Spleen (tissue), 11 donors: ENCODE measurements around the gene NRG3. TPM values are rescaled to one million over a fixed set of nuclear protein-coding genes. Genes with fewer than 3 reads are reported as not detected.

ENCODE experiments used
- DNase-seq: peaks from one replicate; pipeline ENCODE4 v3.0.0-alpha.2; 2020
- H3K27ac ChIP-seq, 8 donors: fragments of 200-600 bp; sonication (generic) in 7 of 8; 1 replicate in 4 of 8; 2 replicates in 4 of 8; pipeline versions ENCODE4 v1.5.0 to v1.8.0; 2016 to 2021; ENCODE audit warnings: inconsistent platforms in 4 of 8, mild to moderate bottlenecking in 4 of 8, moderate library complexity in 1 of 8
- H3K27me3 ChIP-seq, 7 donors: fragments of 200-600 bp; sonication (generic) in 6 of 7; replicated peaks in 1 of 7; 1 replicate in 4 of 7; 2 replicates in 3 of 7; pipeline versions ENCODE4 v1.5.0 to v1.8.0; 2016 to 2021; ENCODE audit warnings: inconsistent platforms in 3 of 7, mild to moderate bottlenecking in 1 of 7
- H3K36me3 ChIP-seq, 6 donors: fragments of 200-600 bp; sonication (generic) in 5 of 6; 1 replicate in 4 of 6; 2 replicates in 2 of 6; pipeline versions ENCODE4 v1.5.0 to v1.8.0; 2016 to 2021; ENCODE audit warnings: inconsistent platforms in 2 of 6
- H3K4me1 ChIP-seq, 6 donors: fragments of 200-600 bp; sonication (generic) in 5 of 6; 1 replicate in 3 of 6; 2 replicates in 3 of 6; pipeline versions ENCODE4 v1.5.0 to v1.8.0; 2016 to 2021; ENCODE audit warnings: inconsistent platforms in 3 of 6
- H3K4me3 ChIP-seq, 8 donors: fragments of 200-600 bp; sonication (generic) in 7 of 8; 1 replicate in 4 of 8; 2 replicates in 4 of 8; pipeline versions ENCODE4 v1.5.0 to v1.8.0; 2016 to 2021; ENCODE audit warnings: inconsistent platforms in 4 of 8, mild to moderate bottlenecking in 4 of 8, moderate library complexity in 2 of 8
- H3K9me3 ChIP-seq, 8 donors: fragments of 200-600 bp; sonication (generic) in 7 of 8; 1 replicate in 4 of 8; 2 replicates in 4 of 8; pipeline versions ENCODE4 v1.5.0 to v1.8.0; 2016 to 2021; ENCODE audit warnings: inconsistent platforms in 4 of 8
- POLR2A ChIP-seq, 3 donors: fragments of 450-650 bp; IDR thresholded peaks; one replicate each; pipeline ENCODE4 v1.5.1; 2017; ENCODE audit warnings: antibody characterized with exemption in 3 of 3, mild to moderate bottlenecking in 1 of 3
- POLR2AphosphoS5 ChIP-seq, 3 donors: sonication (generic); formaldehyde crosslinking; IDR thresholded peaks; one replicate each; pipeline ENCODE4 v1.5.1; 2017; ENCODE audit warnings: antibody characterized with exemption in 3 of 3
- WGBS, 5 donors: extraction: QIAGEN DNeasy Blood & Tissue Kit in 3 of 5; methylation state at CpG; one replicate each; pipeline versions ENCODE4 v1.1.5 to v1.1.7; 2013 to 2018; 5-methylcytosine and 5-hydroxymethylcytosine counted together
- intact Hi-C: fragments of 100-400 bp; cut with DNase I; formaldehyde crosslinking; loops from one replicate; pipeline ENCODE4 v1.15.0; 2023; ENCODE audit warnings: low total_unique reads
- polyA plus RNA-seq, 3 donors: library from polyadenylated mRNA; stranded (reverse); fragments of 200-250 nt; gene quantifications; one replicate each; pipeline ENCODE4 v1.2.1, GENCODE V29; 2013
- total RNA-seq, 7 donors: library from RNA; depleted of rRNA in 3 of 7; stranded (reverse); fragments of >200 nt in 3 of 7; fragmentation: NEBNext Ultra II Directional in 4 of 7; extraction: Animal tissue kit (Norgen Biotek cat#: 25700) in 4 of 7; gene quantifications; one replicate each; pipeline versions ENCODE4 v1.1.0 to v1.2.1, GENCODE V29; 2016 to 2021
- TF ChIP-seq, protein P1 (sequence below), 11 experiments: fragments of 200-600 bp in 7 of 11; fragments of 450-650 bp in 4 of 11; sonication (generic) in 4 of 11; IDR thresholded peaks in 8 of 11; conservative IDR thresholded peaks in 3 of 11; 1 replicate in 7 of 11; 2 replicates in 4 of 11; pipeline versions ENCODE4 v1.4.0 to v1.8.0; 2016 to 2021; ENCODE audit warnings: antibody characterized with exemption in 11 of 11, inconsistent platforms in 4 of 11, mild to moderate bottlenecking in 1 of 11
- donor health status: healthy with polysubstance abuse.
- donor health status: DM: no; HTN: no; CAD: no; lungs with moderate emphysema.
- donor health status: DM: no; HTN: no; CAD: no.
- donor health status: Bipolar disorder and iron deficiency.
- donor health status: healthy.
- donor health status: DM: no; HTN: no; CAD: no.
- donor health status: DM: yes; HTN: yes; CAD: no.

The NRG3 gene
- total and polyA plus RNA-seq, 10 donors = 0.10 to 0.22 (median 0.21) TPM; not detected in 7

GRCh38 chr10:82310839-82311238 lies 435.8 kb downstream of the NRG3 start:
- no peak overlapping the region for H3K4me3 ChIP-seq
- H3K9me3 ChIP-seq = peaks cover 0 to 12% (median 0%) of the 10 kb centered on the region in 8 donors
- TF ChIP-seq, protein P1, sequence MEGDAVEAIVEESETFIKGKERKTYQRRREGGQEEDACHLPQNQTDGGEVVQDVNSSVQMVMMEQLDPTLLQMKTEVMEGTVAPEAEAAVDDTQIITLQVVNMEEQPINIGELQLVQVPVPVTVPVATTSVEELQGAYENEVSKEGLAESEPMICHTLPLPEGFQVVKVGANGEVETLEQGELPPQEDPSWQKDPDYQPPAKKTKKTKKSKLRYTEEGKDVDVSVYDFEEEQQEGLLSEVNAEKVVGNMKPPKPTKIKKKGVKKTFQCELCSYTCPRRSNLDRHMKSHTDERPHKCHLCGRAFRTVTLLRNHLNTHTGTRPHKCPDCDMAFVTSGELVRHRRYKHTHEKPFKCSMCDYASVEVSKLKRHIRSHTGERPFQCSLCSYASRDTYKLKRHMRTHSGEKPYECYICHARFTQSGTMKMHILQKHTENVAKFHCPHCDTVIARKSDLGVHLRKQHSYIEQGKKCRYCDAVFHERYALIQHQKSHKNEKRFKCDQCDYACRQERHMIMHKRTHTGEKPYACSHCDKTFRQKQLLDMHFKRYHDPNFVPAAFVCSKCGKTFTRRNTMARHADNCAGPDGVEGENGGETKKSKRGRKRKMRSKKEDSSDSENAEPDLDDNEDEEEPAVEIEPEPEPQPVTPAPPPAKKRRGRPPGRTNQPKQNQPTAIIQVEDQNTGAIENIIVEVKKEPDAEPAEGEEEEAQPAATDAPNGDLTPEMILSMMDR (IDR thresholded peaks at IDR 0.05 in 8 of 11, conservative IDR thresholded peaks at IDR 0.05 in 3 of 11) = no peak
- no peaks in the 10 kb centered on the region for H3K4me1 ChIP-seq
- H3K36me3 ChIP-seq = no peaks in the 10 kb centered on the region
- no peak for DNase-seq
- WGBS, 5 donors = 50 to 75% (median 67%) methylated on average over 3 of the region's 3 CpGs
- intact Hi-C loops = no loop called here
- no peak overlapping the region for H3K27ac ChIP-seq
- H3K27me3 ChIP-seq = no peaks in the 10 kb centered on the region

DNA sequence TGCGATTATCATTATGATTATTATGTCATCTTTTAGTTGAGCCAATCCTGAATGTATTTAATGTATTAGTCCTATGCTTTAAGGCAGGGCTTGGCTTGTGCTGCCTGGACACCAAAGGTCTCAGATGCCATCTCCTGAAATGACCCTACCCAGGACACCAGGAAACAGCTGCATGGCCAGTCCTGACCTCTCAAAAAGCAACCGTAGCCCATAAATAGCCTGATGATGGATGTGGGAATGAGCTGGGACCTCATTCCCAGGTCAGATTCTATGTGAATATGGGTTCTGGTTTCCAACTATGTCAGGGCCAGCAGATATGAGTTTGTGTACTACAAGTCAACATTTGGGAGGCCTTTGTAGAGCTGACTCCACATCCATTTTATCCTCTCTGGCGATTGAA lies 438.4 kb downstream of the NRG3 start:
- H3K36me3 ChIP-seq = no peaks in the 10 kb centered on the region
- DNase-seq = no peak
- no peak overlapping the region for H3K4me3 ChIP-seq
- H3K27me3 ChIP-seq = no peaks in the 10 kb centered on the region
- H3K27ac ChIP-seq = no peak overlapping the region
- TF ChIP-seq POLR2AphosphoS5 (IDR thresholded peaks at IDR 0.05) (no peak), POLR2A (IDR thresholded peaks at IDR 0.05) (no peak)
- TF ChIP-seq, protein P1 (IDR thresholded peaks at IDR 0.05 in 8 of 11, conservative IDR thresholded peaks at IDR 0.05 in 3 of 11) = no peak
- 61 to 82% (median 77%) methylated on average over 3 of the region's 3 CpGs for WGBS, 5 donors
- H3K9me3 ChIP-seq = peaks cover 0 to 12% (median 0%) of the 10 kb centered on the region in 8 donors
- intact Hi-C loops = no loop called here
- no peaks in the 10 kb centered on the region for H3K4me1 ChIP-seq

GRCh38 chr10:82318534-82318933 lies 443.5 kb downstream of the NRG3 start:
- Histone ChIP-seq H3K36me3 (no peaks in the 10 kb centered on the region), H3K4me3 (no peak overlapping the region), H3K27me3 (no peaks in the 10 kb centered on the region), H3K9me3 (no peaks in the 10 kb centered on the region), H3K27ac (no peak overlapping the region), H3K4me1 (no peaks in the 10 kb centered on the region)
- 54 to 62% (median 59%) methylated on average over 3 of the region's 3 CpGs for WGBS, 5 donors
- intact Hi-C loops = no loop called here
- no peak for TF ChIP-seq POLR2A (IDR thresholded peaks at IDR 0.05)
- no peak for TF ChIP-seq POLR2AphosphoS5 (IDR thresholded peaks at IDR 0.05)
- TF ChIP-seq, protein P1 (IDR thresholded peaks at IDR 0.05 in 8 of 11, conservative IDR thresholded peaks at IDR 0.05 in 3 of 11) = no peak
- no peak for DNase-seq

GRCh38 chr10:82319074-82319473 lies 444.1 kb downstream of the NRG3 start:
- TF ChIP-seq, protein P1 (IDR thresholded peaks at IDR 0.05 in 8 of 11, conservative IDR thresholded peaks at IDR 0.05 in 3 of 11) = no peak
- no peak for TF ChIP-seq POLR2AphosphoS5 (IDR thresholded peaks at IDR 0.05)
- Histone ChIP-seq H3K27me3 (no peaks in the 10 kb centered on the region), H3K4me3 (no peak overlapping the region), H3K27ac (no peak overlapping the region), H3K4me1 (no peaks in the 10 kb centered on the region), H3K36me3 (no peaks in the 10 kb centered on the region), H3K9me3 (no peaks in the 10 kb centered on the region)
- 86 to 92% (median 90%) methylated on average over 5 of the region's 5 CpGs for WGBS, 5 donors
- intact Hi-C loops = no loop called here
- no peak for DNase-seq
